GM10248 (cell line): Measurements from ENCODE around the gene COL7A1.

ENCODE experiments used
- CTCF ChIA-PET: fragments of 300-600 bp; sonication (Branson Sonifier 250); formaldehyde crosslinking; extraction: SDS; loops from one replicate; lab custom pipeline; 2021; ENCODE audit warnings: antibody characterized with exemption; lab: Yijun Ruan, JAX
- POLR2A ChIA-PET: fragments of 350-650 bp; sonication (Branson Sonifier 250); formaldehyde crosslinking; extraction: SDS; loops from one replicate; lab custom pipeline; 2020; ENCODE audit warnings: antibody characterized with exemption; lab: Yijun Ruan, JAX
- DNase-seq: peaks from one replicate; pipeline ENCODE4 v3.0.0; 2012; ENCODE audit errors: extremely low spot score
- TF ChIP-seq, protein P1 (sequence below): IDR thresholded peaks from 2 replicates; pipeline ENCODE4 v1.5.1; 2012; ENCODE audit warnings: mild to moderate bottlenecking, low read depth; ENCODE audit errors: extremely low read depth, missing control alignments, control extremely low read depth

COL7A1 gene

DNA sequence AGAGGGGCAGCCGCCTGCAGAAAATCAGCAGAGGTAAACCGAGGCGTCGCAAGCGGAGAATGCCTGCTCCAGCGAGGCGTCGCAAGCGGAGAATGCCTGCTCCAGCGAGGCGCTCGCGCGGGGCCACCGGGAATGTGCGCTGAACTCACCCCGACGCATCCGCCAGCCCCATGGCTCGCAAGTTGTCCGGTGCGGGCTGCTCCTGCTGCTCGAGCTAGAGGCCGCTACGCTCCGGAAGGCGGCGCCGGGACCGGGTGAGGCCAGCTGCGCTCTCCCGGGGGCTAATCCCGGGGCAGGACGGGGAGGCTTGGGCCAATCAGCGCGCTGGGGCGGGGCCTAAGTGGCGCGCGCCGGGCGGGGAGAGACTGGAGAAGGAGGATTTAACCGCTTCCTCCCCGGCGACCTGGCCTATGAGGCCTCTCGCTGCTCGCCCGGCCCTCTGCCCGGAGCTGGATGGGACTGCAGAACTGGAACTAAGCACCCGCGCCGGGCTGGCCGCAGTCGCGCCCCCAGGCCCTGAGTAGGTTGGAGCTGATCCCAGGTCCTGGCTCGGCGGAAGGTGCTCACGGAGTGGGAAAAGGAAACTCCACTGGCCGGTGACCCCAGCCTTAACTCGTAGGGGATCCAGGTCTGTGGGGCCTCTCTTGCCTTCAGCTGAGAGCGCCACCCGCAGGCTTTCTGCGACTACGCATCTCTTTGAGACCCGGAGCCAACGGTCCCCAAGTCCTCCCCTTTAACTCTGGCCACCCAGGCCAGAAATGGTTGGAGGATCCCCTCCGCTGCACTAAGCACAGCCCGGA is 40.3 kb upstream of the COL7A1 start, which contains the start of gene SLC26A6:
Gene SLC26A6, minus strand, starts transcription at position 240 of the 800 bp plus-strand sequence. Its CDS starts 68 bp downstream, at position 172.
- TF ChIP-seq, protein P1, sequence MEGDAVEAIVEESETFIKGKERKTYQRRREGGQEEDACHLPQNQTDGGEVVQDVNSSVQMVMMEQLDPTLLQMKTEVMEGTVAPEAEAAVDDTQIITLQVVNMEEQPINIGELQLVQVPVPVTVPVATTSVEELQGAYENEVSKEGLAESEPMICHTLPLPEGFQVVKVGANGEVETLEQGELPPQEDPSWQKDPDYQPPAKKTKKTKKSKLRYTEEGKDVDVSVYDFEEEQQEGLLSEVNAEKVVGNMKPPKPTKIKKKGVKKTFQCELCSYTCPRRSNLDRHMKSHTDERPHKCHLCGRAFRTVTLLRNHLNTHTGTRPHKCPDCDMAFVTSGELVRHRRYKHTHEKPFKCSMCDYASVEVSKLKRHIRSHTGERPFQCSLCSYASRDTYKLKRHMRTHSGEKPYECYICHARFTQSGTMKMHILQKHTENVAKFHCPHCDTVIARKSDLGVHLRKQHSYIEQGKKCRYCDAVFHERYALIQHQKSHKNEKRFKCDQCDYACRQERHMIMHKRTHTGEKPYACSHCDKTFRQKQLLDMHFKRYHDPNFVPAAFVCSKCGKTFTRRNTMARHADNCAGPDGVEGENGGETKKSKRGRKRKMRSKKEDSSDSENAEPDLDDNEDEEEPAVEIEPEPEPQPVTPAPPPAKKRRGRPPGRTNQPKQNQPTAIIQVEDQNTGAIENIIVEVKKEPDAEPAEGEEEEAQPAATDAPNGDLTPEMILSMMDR: peak; percentile 74
- peak; percentile 100 for DNase-seq
- ChIA-PET POLR2A (interaction anchor here (0.7 to 1.1 kb wide), 6 partner anchors 8 to 53 kb away, joined by 3 to 4 read pairs (median 3); no protein-coding TSS in a partner anchor), CTCF (interaction anchor here (0.9 to 3.6 kb wide), 31 partner anchors 10 to 368 kb away, joined by 3 to 43 read pairs (median 5); partner anchors contain the start of genes CELSR3 and UQCRC1)

DNA sequence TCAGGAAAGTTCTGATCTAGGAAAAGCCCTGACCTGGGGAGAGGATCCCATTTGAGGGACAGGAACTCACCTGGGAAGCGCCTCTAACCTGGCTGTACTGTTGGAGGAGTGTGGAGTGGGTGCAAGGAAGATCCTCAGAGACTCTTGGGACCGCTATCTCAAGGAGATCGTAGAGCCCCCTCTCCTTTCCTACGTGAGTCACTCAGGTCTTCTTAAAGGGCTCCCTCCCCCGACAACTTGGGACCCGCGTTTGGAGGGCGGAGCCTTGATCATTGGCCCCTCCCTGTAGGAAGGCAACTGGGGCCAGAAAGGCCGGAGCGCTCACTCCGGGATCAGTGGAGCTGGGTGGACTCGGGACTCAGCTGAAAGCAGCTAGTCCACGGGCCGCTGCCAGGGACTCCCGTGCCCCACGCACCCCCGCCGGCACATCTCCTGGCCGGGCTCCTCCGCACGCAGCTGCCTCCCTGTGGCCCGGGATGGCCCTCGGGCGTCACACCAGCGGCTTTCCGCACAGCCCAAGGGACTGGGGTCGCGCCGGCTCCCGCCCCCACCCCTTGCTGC is 39.6 kb upstream of the COL7A1 start:
- DNase-seq: peak; percentile 75
- TF ChIP-seq, protein P1: no peak
- POLR2A ChIA-PET: interaction anchor here (0.8 to 1.1 kb wide), 3 partner anchors 7 to 54 kb away, joined by 3 read pairs; no protein-coding TSS in a partner anchor
- CTCF ChIA-PET: interaction anchor here (0.9 to 3.6 kb wide), 26 partner anchors 10 to 367 kb away, joined by 3 to 43 read pairs (median 6); partner anchors contain the start of genes CELSR3 and UQCRC1

DNA sequence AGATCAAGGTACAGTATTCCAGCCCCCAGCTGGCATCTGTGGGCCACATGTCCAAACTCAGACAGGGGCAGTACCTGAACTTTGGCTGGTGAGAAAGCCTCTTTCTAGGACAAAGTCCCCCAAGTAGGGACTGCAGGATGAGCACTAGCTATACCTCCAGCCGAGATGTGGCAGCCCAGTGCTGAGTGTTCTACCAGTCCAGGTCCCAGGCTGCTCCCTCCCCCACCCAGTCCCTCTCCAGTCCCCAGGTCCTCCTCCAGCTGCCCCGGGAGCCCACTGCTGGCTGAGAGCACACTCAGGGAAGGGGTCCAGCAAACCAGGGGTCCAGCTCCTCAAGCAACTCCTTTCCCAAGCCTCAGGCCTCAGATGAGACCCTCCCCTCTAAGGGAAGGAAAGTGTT is 38.6 kb upstream of the COL7A1 start:
- POLR2A ChIA-PET: no interaction called here
- no peak for DNase-seq
- CTCF ChIA-PET: interaction anchor here (1.8 to 3.6 kb wide), 6 partner anchors 9 to 233 kb away, joined by 5 to 43 read pairs (median 17); no protein-coding TSS in a partner anchor
- TF ChIP-seq, protein P1: no peak

DNA sequence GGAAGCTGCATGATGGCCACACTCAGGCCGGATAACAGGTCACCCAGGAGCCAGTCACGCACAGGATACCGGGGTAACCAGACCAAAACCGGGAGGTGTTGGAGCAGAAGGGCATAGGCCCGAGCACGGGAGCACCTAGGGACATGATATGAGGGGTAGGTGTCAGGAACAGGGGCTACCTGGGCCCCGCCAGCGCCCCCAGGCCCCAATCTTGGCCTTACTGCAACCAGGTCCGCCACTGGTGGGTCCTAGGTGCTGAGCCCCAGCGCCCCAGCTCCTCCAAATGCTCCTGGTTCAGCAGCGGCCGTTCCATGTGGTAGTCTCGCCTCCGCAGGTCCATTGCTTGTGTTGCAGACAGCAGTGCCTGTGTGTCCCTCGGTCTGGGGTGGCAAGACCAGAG is 38.1 kb upstream of the COL7A1 start:
- TF ChIP-seq, protein P1: no peak
- POLR2A ChIA-PET: no interaction called here
- no peak for DNase-seq
- CTCF ChIA-PET: interaction anchor here (1.8 to 3.6 kb wide), 5 partner anchors 8 to 233 kb away, joined by 7 to 43 read pairs (median 18); no protein-coding TSS in a partner anchor

DNA sequence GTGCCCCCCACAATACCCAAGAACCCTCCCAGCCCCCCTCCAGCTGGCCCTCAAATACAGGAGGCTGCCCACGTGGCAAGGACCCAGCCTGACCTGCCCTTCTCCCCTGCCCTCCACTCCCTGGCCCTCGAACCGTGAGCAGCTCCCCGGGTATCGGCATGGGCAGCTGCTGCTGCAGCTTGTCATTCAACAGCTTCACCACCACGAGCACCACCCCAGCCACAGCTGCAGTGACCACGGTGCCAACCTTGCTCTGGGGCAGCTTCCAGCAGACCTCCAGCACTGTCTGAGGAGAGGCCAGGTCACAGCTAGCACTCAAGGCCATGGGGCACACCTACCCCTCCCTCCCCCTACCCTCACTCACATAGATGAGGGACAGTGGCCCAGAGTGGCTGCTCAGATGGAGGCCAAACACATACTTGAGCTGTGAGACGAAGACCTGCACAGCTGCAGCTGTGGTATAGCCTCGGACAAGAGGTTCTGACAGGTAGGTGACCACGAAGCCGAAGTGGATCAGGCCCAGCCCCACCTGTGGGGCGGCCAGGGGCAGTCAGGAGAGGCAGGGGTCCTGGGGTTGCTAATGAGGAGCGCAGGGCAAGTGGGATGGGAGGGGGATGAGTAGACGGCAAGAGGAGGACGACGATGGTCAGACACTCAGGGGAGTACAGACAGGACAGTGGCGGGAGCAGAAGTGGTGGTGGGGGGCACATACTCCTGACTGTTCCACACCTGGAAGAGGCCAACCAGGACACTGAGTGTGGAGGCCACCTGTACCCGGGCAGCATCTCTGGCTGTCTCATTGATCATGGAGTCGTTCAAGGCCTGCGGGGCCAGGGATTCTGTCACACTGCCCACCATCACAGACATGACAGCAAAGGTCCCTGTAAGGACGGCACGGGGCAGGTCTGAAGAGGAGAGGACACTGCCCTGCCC is 36.7 kb upstream of the COL7A1 start:
- ChIA-PET CTCF (interaction anchor here (1.2 kb wide), 1 partner anchor 75 kb away, joined by 3 read pairs; the partner anchor contains the start of gene PFKFB4), POLR2A (no interaction called here)
- no peak for DNase-seq
- TF ChIP-seq, protein P1: no peak
